ENCODE results near the gene HOXA4.

DNA sequence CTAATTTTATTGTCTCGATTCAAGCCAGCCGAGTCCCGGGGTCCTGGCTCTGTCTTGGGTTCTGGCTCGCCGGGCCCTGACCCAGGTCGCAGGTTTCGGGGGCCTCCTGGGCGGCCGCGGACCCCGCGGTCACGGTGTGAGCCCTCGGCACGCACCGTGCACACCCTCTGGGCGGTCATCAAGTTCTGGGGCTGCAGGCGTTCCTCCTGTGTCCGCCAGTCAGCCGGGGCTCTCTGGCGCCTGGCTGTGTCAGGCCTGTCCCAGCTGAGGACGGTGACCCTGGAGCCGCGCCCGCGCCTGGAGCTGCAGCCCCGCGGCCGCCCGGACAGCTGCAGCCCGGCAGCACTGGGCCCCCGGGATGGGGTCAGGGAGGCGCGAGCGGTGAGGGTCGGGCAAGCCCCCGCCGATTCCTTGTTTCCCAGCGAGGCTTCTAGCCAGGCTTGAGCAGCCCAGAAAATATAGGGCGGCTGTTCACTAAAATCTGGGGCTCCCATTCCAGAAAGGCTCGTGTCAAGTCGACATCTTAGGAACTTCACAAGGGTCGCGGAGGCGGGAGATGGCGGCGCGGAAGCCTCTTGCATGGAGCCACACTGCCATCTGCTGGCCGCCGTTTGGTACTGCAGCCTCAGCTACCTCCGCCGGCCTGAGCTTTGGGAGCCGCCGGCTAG lies 30.1 kb upstream of the HOXA4 start:
- TF ChIP-seq CTCF (IDR thresholded peaks at IDR 0.05 in 2 of 3, conservative IDR thresholded peaks at IDR 0.05 in 1 of 3; ENCODE audit: borderline replicate concordance in 1 of 3, insufficient read depth in 1 of 3, low read depth in 2 of 3, low read length in 2 of 3): peak in 2 of 3 experiments; percentile 89 to 95; a peak in 4 of 6 replicates
- TF ChIP-seq MAX (IDR thresholded peaks at IDR 0.05): no peak
- no peak for TF ChIP-seq POLR2A (IDR thresholded peaks at IDR 0.05; ENCODE audit: borderline replicate concordance, extremely low read depth, insufficient read depth, insufficient read length)
- TF ChIP-seq ELF1 (IDR thresholded peaks at IDR 0.05; ENCODE audit: borderline replicate concordance, low read depth): no peak
- no peak for TF ChIP-seq SP1 (IDR thresholded peaks at IDR 0.05; ENCODE audit: low read depth)
- TF ChIP-seq JUND (IDR thresholded peaks at IDR 0.05): no peak
- TF ChIP-seq RAD21 (IDR thresholded peaks at IDR 0.05; ENCODE audit: low read depth): no peak
- no peak for TF ChIP-seq REST (IDR thresholded peaks at IDR 0.05; ENCODE audit: low read depth)
- TF ChIP-seq EZH2 (IDR thresholded peaks at IDR 0.05): no peak
